RWPE1 (cell line): ENCODE data around the gene RNASE9.
"Not testable (repeated sequence)": the region's sequence is repeated elsewhere in the genome, so short reads cannot be mapped to it uniquely, and the experiment has no call there.

Experiments
- CTCF ChIA-PET: fragments of 350-600 bp; sonication (Branson Sonifier 250); formaldehyde crosslinking; extraction: SDS; loops from one replicate; lab custom pipeline; 2021; lab: Yijun Ruan, JAX
- POLR2A ChIA-PET: fragments of 400-600 bp; formaldehyde crosslinking; extraction: SDS; loops from one replicate; lab custom pipeline; 2020; ENCODE audit warnings: antibody characterized with exemption; ENCODE audit not compliant: low non-redundant PET; lab: Yijun Ruan, JAX
- DNase-seq: peaks from one replicate; pipeline ENCODE4 v3.0.0; 2012; ENCODE audit warnings: low spot score
- H3K27ac ChIP-seq: fragments of 450-650 bp; 2 replicates; pipeline ENCODE4 v1.5.1; 2017
- CTCF ChIP-seq: fragments of 450-650 bp; conservative IDR thresholded peaks from 2 replicates; pipeline ENCODE4 v1.5.1; 2017; ENCODE audit warnings: low read depth, mild to moderate bottlenecking

The RNASE9 gene

GRCh38 chr14:20578325-20578724 is 17.5 kb upstream of the RNASE9 start:
- H3K27ac ChIP-seq, result no peak overlapping the region
- POLR2A ChIA-PET, result no interaction called here
- CTCF ChIA-PET, result no interaction called here
- TF ChIP-seq CTCF, result no peak
- no peak for DNase-seq

GRCh38 chr14:20572382-20572990 is 11.6 kb upstream of the RNASE9 start:
- H3K27ac ChIP-seq, DNase-seq, CTCF ChIA-PET, POLR2A ChIA-PET: not testable (repeated sequence)

- DNase-seq, POLR2A ChIA-PET, H3K27ac ChIP-seq: not testable (repeated sequence)
- CTCF ChIA-PET, result interaction anchor here (0.6 kb wide), 1 partner anchor 62 kb away, joined by 3 read pairs; no protein-coding TSS in a partner anchor
Observed at GRCh38 chr14:20570720-20571119, 9.9 kb upstream of the RNASE9 start.

- CTCF ChIA-PET, result interaction anchor here (0.6 kb wide), 1 partner anchor 27 kb away, joined by 3 read pairs; no protein-coding TSS in a partner anchor
- H3K27ac ChIP-seq, POLR2A ChIA-PET, DNase-seq: not testable (repeated sequence)
Observed at GRCh38 chr14:20569865-20570264, 9.0 kb upstream of the RNASE9 start.

GRCh38 chr14:20569066-20569465 is 8.2 kb upstream of the RNASE9 start:
- TF ChIP-seq CTCF, result no peak
- H3K27ac ChIP-seq, result no peak overlapping the region
- CTCF ChIA-PET, result interaction anchor here (0.5 kb wide), 1 partner anchor 289 kb away, joined by 3 read pairs; no protein-coding TSS in a partner anchor
- POLR2A ChIA-PET, result no interaction called here
- DNase-seq, result no peak

- ChIA-PET POLR2A (no interaction called here), CTCF (no interaction called here)
- no peak for TF ChIP-seq CTCF
- DNase-seq, result no peak
- H3K27ac ChIP-seq, result no peak overlapping the region
Observed at GRCh38 chr14:20568393-20568792, 7.5 kb upstream of the RNASE9 start.

GRCh38 chr14:20567199-20567598 is 6.4 kb upstream of the RNASE9 start:
- POLR2A ChIA-PET, DNase-seq, H3K27ac ChIP-seq, CTCF ChIA-PET: not testable (repeated sequence)

- no peak for TF ChIP-seq CTCF
Observed at GRCh38 chr14:20564501-20564997, 3.7 kb upstream of the RNASE9 start.

More at GRCh38 chr14:20564501-20564997, 3.7 kb upstream of the RNASE9 start:
- POLR2A ChIA-PET, result no interaction called here
- CTCF ChIA-PET, result no interaction called here
- no peak overlapping the region for H3K27ac ChIP-seq
- no peak for DNase-seq
